ENCODE results near the gene BRK1.

- TF ChIP-seq CTCF (IDR thresholded peaks at IDR 0.05 in 2 of 3, conservative IDR thresholded peaks at IDR 0.05 in 1 of 3; ENCODE audit: control insufficient read depth in 2 of 3, extremely low read depth in 1 of 3, insufficient read depth in 1 of 3, low read depth in 3 of 3, low read length in 3 of 3): no peak
- TF ChIP-seq CREB1 (IDR thresholded peaks at IDR 0.05; ENCODE audit: low read depth): no peak
- no peak for TF ChIP-seq ZBTB11 (CRISPR knock-in tag; IDR thresholded peaks at IDR 0.05)
- no peak for TF ChIP-seq ZNF274 (IDR thresholded peaks at IDR 0.05; ENCODE audit: insufficient read depth, insufficient read length)
Observed at GRCh38 chr3:10154335-10155122, 39.1 kb downstream of the BRK1 start.

Data from GM12878 (cell line).